OCI-LY7 (cell line): ENCODE measurements around the gene TAAR1. TPM values are rescaled to one million over a fixed set of nuclear protein-coding genes. Genes with fewer than 3 reads are reported as not detected.
"Not testable (repeated sequence)": the region's sequence is repeated elsewhere in the genome, so short reads cannot be mapped to it uniquely, and the experiment has no call there.

Source experiments
- BruUV-seq: library from RNA; stranded (reverse); fragments of 400-500 nt; replicated peaks from 2 replicates; lab custom pipeline; 2021; lab: Mats Ljungman, UMichigan
- CTCF ChIA-PET: fragments of 300-600 bp; sonication (Branson Sonifier 250); formaldehyde crosslinking; loops from one replicate; lab custom pipeline; 2022; ENCODE audit warnings: antibody characterized with exemption; ENCODE audit not compliant: unreplicated experiment; lab: Charles Lee
- POLR2A ChIA-PET: fragments of 300-600 bp; sonication (Branson Sonifier 250); formaldehyde crosslinking; loops from one replicate; lab custom pipeline; 2022; ENCODE audit warnings: antibody characterized with exemption; lab: Charles Lee
- DNase-seq: peaks from one replicate; pipeline ENCODE4 v3.0.0-alpha.2; 2015; ENCODE audit warnings: low spot score
- H2AFZ ChIP-seq: fragments of 200-600 bp; sonication (generic), shearing (Covaris generic); 2 replicates; pipeline ENCODE4 v1.6.1; 2014; ENCODE audit warnings: mild to moderate bottlenecking, antibody characterized with exemption, low read length, moderate library complexity
- H3K27ac ChIP-seq: fragments of 200-600 bp; sonication (generic); 2 replicates; pipeline ENCODE4 v1.5.1; 2014; ENCODE audit warnings: mixed run types, low read depth, mild to moderate bottlenecking, moderate library complexity, low read length, inconsistent platforms; ENCODE audit not compliant: poor library complexity, severe bottlenecking
- H3K36me3 ChIP-seq: fragments of 200-600 bp; sonication (generic); 2 replicates; pipeline ENCODE4 v1.6.1; 2014; ENCODE audit warnings: mild to moderate bottlenecking, antibody characterized with exemption, low read length, moderate library complexity, mixed read lengths; ENCODE audit not compliant: insufficient read depth
- H3K4me1 ChIP-seq: fragments of 200-600 bp; sonication (generic); 2 replicates; pipeline ENCODE4 v1.5.1; 2014; ENCODE audit warnings: mild to moderate bottlenecking, low read length; ENCODE audit not compliant: insufficient read depth, poor library complexity, severe bottlenecking
- H3K4me2 ChIP-seq: fragments of 200-600 bp; sonication (generic); 2 replicates; pipeline ENCODE4 v1.6.1; 2014; ENCODE audit warnings: mild to moderate bottlenecking, low read length
- H3K4me3 ChIP-seq: fragments of 200-600 bp; sonication (generic); 2 replicates; pipeline ENCODE4 v1.5.1; 2014; ENCODE audit warnings: mild to moderate bottlenecking, low read depth, low read length; ENCODE audit not compliant: poor library complexity, severe bottlenecking
- H3K79me2 ChIP-seq: fragments of 200-600 bp; sonication (generic); 2 replicates; pipeline ENCODE4 v1.6.1; 2016; ENCODE audit warnings: low read depth, mild to moderate bottlenecking, low read length, moderate library complexity, mixed read lengths; ENCODE audit not compliant: insufficient read depth
- H3K9me2 ChIP-seq: fragments of 200-600 bp; sonication (generic); 2 replicates; pipeline ENCODE4 v1.6.1; 2016; ENCODE audit warnings: mild to moderate bottlenecking, low read length, mixed read lengths; ENCODE audit not compliant: insufficient read depth
- H3K9me3 ChIP-seq: fragments of 200-600 bp; sonication (generic); 2 replicates; pipeline ENCODE4 v1.6.1; 2014; ENCODE audit warnings: mild to moderate bottlenecking, mixed run types, low read length, mixed read lengths
- H4K20me1 ChIP-seq: fragments of 200-600 bp; sonication (generic); 2 replicates; pipeline ENCODE4 v1.6.1; 2014; ENCODE audit warnings: mild to moderate bottlenecking, antibody characterized with exemption, low read length, moderate library complexity, mixed read lengths; ENCODE audit not compliant: insufficient read depth
- CTCF ChIP-seq: fragments of 200-600 bp; sonication (generic); conservative IDR thresholded peaks from 2 replicates; pipeline ENCODE4 v1.5.1; 2014; ENCODE audit warnings: mild to moderate bottlenecking, antibody characterized with exemption, low read length, moderate library complexity, mixed read lengths
- EZH2phosphoT487 ChIP-seq: fragments of 200-600 bp; sonication (generic); IDR thresholded peaks from 2 replicates; pipeline ENCODE4 v1.6.1; 2018; ENCODE audit warnings: low read depth, borderline replicate concordance, mild to moderate bottlenecking, mixed run types, antibody characterized with exemption, low read length, moderate library complexity, mixed read lengths
- intact Hi-C: fragments of 100-400 bp; cut with micrococcal nuclease; formaldehyde crosslinking; loops from one replicate; pipeline ENCODE4 v1.10.0; 2022; ENCODE audit not compliant: unreplicated experiment
- total RNA-seq, 2 experiments: library from RNA; depleted of rRNA in 1 of 2; stranded (reverse); fragments of >200 nt in 1 of 2; shearing (Covaris generic) in 1 of 2; gene quantifications; 2 replicates each; pipeline ENCODE4 v1.2.3, GENCODE V29; 2014 to 2022

TAAR1 gene
- total RNA-seq, 2 experiments from 2014 or later: not detected

- Histone ChIP-seq H3K9me3 (no peaks in the 10 kb centered on the region), H3K4me1 (no peaks in the 10 kb centered on the region), H3K36me3 (no peaks in the 10 kb centered on the region), H3K4me2 (no peak overlapping the region), H4K20me1 (no peaks in the 10 kb centered on the region), H2AFZ (no peak overlapping the region), H3K4me3 (no peak overlapping the region), H3K27ac (no peak overlapping the region), H3K9me2 (no peaks in the 10 kb centered on the region), H3K79me2 (no peaks in the 10 kb centered on the region)
- BruUV-seq: no TSS peak
- ChIA-PET CTCF (no interaction called here), POLR2A (interaction anchor here (0.6 kb wide), 1 partner anchor 105 kb away, joined by 3 read pairs; no protein-coding TSS in a partner anchor)
- no peak for DNase-seq
- intact Hi-C loops: no loop called here
- TF ChIP-seq CTCF (no peak), EZH2phosphoT487 (no peak)
These were observed 54.3 kb downstream of the TAAR1 start for GRCh38 chr6:132604635-132605152.

GRCh38 chr6:132600900-132601299 lies 58.1 kb downstream of the TAAR1 start:
- H3K36me3 ChIP-seq, CTCF ChIA-PET, POLR2A ChIA-PET, H3K4me3 ChIP-seq, H2AFZ ChIP-seq, H4K20me1 ChIP-seq, H3K27ac ChIP-seq, H3K4me1 ChIP-seq, H3K4me2 ChIP-seq, H3K9me2 ChIP-seq, BruUV-seq, H3K9me3 ChIP-seq, H3K79me2 ChIP-seq, DNase-seq, intact Hi-C loops: not testable (repeated sequence)

GRCh38 chr6:132598473-132598872 lies 60.5 kb downstream of the TAAR1 start:
- Histone ChIP-seq H3K4me1 (no peaks in the 10 kb centered on the region), H3K79me2 (no peaks in the 10 kb centered on the region), H3K36me3 (no peaks in the 10 kb centered on the region), H3K27ac (no peak overlapping the region), H3K4me2 (no peak overlapping the region), H3K4me3 (no peak overlapping the region), H3K9me2 (no peaks in the 10 kb centered on the region), H2AFZ (no peak overlapping the region), H4K20me1 (no peaks in the 10 kb centered on the region), H3K9me3 (no peaks in the 10 kb centered on the region)
- ChIA-PET CTCF (no interaction called here), POLR2A (interaction anchor here (0.9 to 1.1 kb wide), 2 partner anchors 11 to 13 kb away, joined by 3 to 4 read pairs; no protein-coding TSS in a partner anchor)
- intact Hi-C loops: no loop called here
- no TSS peak for BruUV-seq
- TF ChIP-seq EZH2phosphoT487 (no peak), CTCF (peak; percentile 75)
- peak; percentile 46 for DNase-seq
